IMR-90 (cell line): ENCODE measurements around the gene TRMT1. TPM values are rescaled to one million over a fixed set of nuclear protein-coding genes. Genes with fewer than 3 reads are reported as not detected.

Source experiments
- ATAC-seq: fragments of 200-7000 bp; cut with Tn5 transposase; 2 replicates; pipeline ENCODE4 v1.9.1; 2020; ENCODE audit warnings: low read depth, mild to moderate bottlenecking, moderate library complexity
- BruUV-seq: library from RNA; stranded (reverse); fragments of 400-500 nt; replicated peaks from 2 replicates; lab custom pipeline; 2021; lab: Mats Ljungman, UMichigan
- CTCF ChIA-PET: fragments of 300-600 bp; formaldehyde crosslinking; extraction: SDS; loops from one replicate; lab custom pipeline; 2021; ENCODE audit warnings: antibody characterized with exemption; lab: Yijun Ruan, JAX
- POLR2A ChIA-PET: fragments of 300-600 bp; sonication (Branson Sonifier 250); formaldehyde crosslinking; loops from one replicate; lab custom pipeline; 2022; ENCODE audit warnings: antibody characterized with exemption; ENCODE audit not compliant: unreplicated experiment; lab: Charles Lee
- DNase-seq: peaks from one replicate; pipeline ENCODE4 v3.0.0; 2013
- H2AFZ ChIP-seq: replicated peaks from 2 replicates; pipeline ENCODE3; 2013; ENCODE audit warnings: low read length, mild to moderate bottlenecking; ENCODE audit not compliant: poor library complexity
- H2AK5ac ChIP-seq: 2 replicates; pipeline ENCODE4 v1.6.1; 2013; ENCODE audit warnings: low read depth, low read length, inconsistent platforms
- H2AK9ac ChIP-seq: replicated peaks from 2 replicates; pipeline ENCODE3; 2013; ENCODE audit warnings: mild to moderate bottlenecking, low read depth, low read length, moderate library complexity; ENCODE audit not compliant: poor library complexity
- H2BK120ac ChIP-seq: 2 replicates; pipeline ENCODE4 v1.6.1; 2013; ENCODE audit warnings: low read depth, low read length, inconsistent platforms
- H2BK15ac ChIP-seq: 3 replicates; pipeline ENCODE4 v1.6.1; 2013; ENCODE audit warnings: low read depth, low read length, inconsistent platforms
- H2BK20ac ChIP-seq: 2 replicates; pipeline ENCODE4 v1.6.1; 2013; ENCODE audit warnings: low read depth, mild to moderate bottlenecking, inconsistent platforms, low read length, moderate library complexity
- H2BK5ac ChIP-seq: 2 replicates; pipeline ENCODE4 v1.6.1; 2013; ENCODE audit warnings: mild to moderate bottlenecking, low read depth, low read length, inconsistent platforms; ENCODE audit not compliant: poor library complexity, severe bottlenecking
- H3K14ac ChIP-seq: replicated peaks from 2 replicates; pipeline ENCODE4 v1.6.1; 2013; ENCODE audit warnings: low read depth, low read length, inconsistent platforms
- H3K18ac ChIP-seq: 2 replicates; pipeline ENCODE4 v1.6.1; 2013; ENCODE audit warnings: low read depth, low read length, control low read depth
- H3K23ac ChIP-seq: 2 replicates; pipeline ENCODE4 v1.6.1; 2013; ENCODE audit warnings: low read depth, low read length, inconsistent platforms
- H3K27ac ChIP-seq: 2 replicates; pipeline ENCODE4 v1.5.1; 2013; ENCODE audit warnings: mild to moderate bottlenecking, control low read depth, low read length; ENCODE audit not compliant: insufficient read depth
- H3K27me3 ChIP-seq: 2 replicates; pipeline ENCODE4 v1.6.1; 2013; ENCODE audit warnings: low read length; ENCODE audit not compliant: control insufficient read depth, insufficient read depth
- H3K36me3 ChIP-seq: 2 replicates; pipeline ENCODE4 v1.6.1; 2013; ENCODE audit warnings: low read length, mixed read lengths; ENCODE audit not compliant: control insufficient read depth, insufficient read depth
- H3K4ac ChIP-seq: 2 replicates; pipeline ENCODE4 v1.6.1; 2013; ENCODE audit warnings: low read depth, low read length, inconsistent platforms
- H3K4me1 ChIP-seq: 2 replicates; pipeline ENCODE4 v1.6.1; 2013; ENCODE audit warnings: low read length, mixed read lengths; ENCODE audit not compliant: control insufficient read depth, insufficient read depth
- H3K4me2 ChIP-seq: 2 replicates; pipeline ENCODE4 v1.6.1; 2013; ENCODE audit warnings: low read depth, mild to moderate bottlenecking, control low read depth, low read length, moderate library complexity
- H3K4me3 ChIP-seq: 2 replicates; pipeline ENCODE4 v1.5.1; 2013; ENCODE audit warnings: low read depth, mild to moderate bottlenecking, control low read depth, low read length, moderate library complexity; ENCODE audit not compliant: insufficient read depth
- H3K56ac ChIP-seq: 2 replicates; pipeline ENCODE4 v1.6.1; 2013; ENCODE audit warnings: low read length, inconsistent platforms; ENCODE audit not compliant: insufficient read depth; ENCODE audit errors: extremely low read depth
- H3K79me1 ChIP-seq, 2 experiments: 2 replicates each; pipeline ENCODE4 v1.6.1; 2013; ENCODE audit warnings: low read length in 2 of 2, inconsistent platforms in 1 of 2, low read depth in 1 of 2
- H3K9ac ChIP-seq: 2 replicates; pipeline ENCODE4 v1.6.1; 2013; ENCODE audit warnings: low read depth, low read length, control low read depth
- H3K9me1 ChIP-seq: 2 replicates; pipeline ENCODE4 v1.6.1; 2013; ENCODE audit warnings: low read length, inconsistent platforms; ENCODE audit not compliant: insufficient read depth
- H3K9me3 ChIP-seq: 2 replicates; pipeline ENCODE4 v1.6.1; 2013; ENCODE audit warnings: low read length; ENCODE audit not compliant: control insufficient read depth, insufficient read depth
- H4K20me1 ChIP-seq: 2 replicates; pipeline ENCODE4 v1.6.1; 2013; ENCODE audit warnings: low read length, inconsistent platforms; ENCODE audit not compliant: insufficient read depth
- H4K5ac ChIP-seq: 2 replicates; pipeline ENCODE4 v1.6.1; 2013; ENCODE audit warnings: mild to moderate bottlenecking, low read depth, low read length, control low read depth
- H4K8ac ChIP-seq, 2 experiments: 2 replicates each; pipeline ENCODE4 v1.6.1; 2013; ENCODE audit warnings: low read depth in 2 of 2, low read length in 2 of 2, control low read depth in 1 of 2, inconsistent platforms in 1 of 2
- H4K91ac ChIP-seq: 2 replicates; pipeline ENCODE4 v1.6.1; 2013; ENCODE audit warnings: low read depth, low read length, inconsistent platforms; ENCODE audit not compliant: insufficient read depth
- CHD1 ChIP-seq: IDR thresholded peaks from 2 replicates; pipeline ENCODE4 v1.6.1; 2012; ENCODE audit warnings: low read depth, low read length, improper control_type of control experiment
- FOS ChIP-seq: fragments of 150-350 bp; IDR thresholded peaks from 2 replicates; pipeline ENCODE4 v1.6.1; 2016; ENCODE audit warnings: low read depth, low read length
- MAZ ChIP-seq: IDR thresholded peaks from 2 replicates; pipeline ENCODE4 v1.6.1; 2012; ENCODE audit warnings: low read depth, mild to moderate bottlenecking, low read length, improper control_type of control experiment, moderate library complexity, borderline replicate concordance
- NFE2L2 ChIP-seq: fragments of 150-350 bp; IDR thresholded peaks from 2 replicates; pipeline ENCODE4 v1.6.1; 2016; ENCODE audit warnings: low read depth, mild to moderate bottlenecking, low read length
- RAD21 ChIP-seq: IDR thresholded peaks from 2 replicates; pipeline ENCODE4 v1.6.1; 2012; ENCODE audit warnings: low read length, improper control_type of control experiment
- WGBS, 2 experiments: methylation state at CpG; one replicate each; pipeline versions ENCODE4 v1.1.5 to v1.1.7; 2013; ENCODE audit warnings: missing lambda C conversion rate in 2 of 2; ENCODE audit not compliant: insufficient read length in 1 of 2; ENCODE audit errors: extremely low coverage in 2 of 2; 5-methylcytosine and 5-hydroxymethylcytosine counted together
- dilution Hi-C: fragments of 300-500 bp; cut with HindIII; formaldehyde crosslinking; loops from one replicate; pipeline ENCODE4 v1.14.3; 2018; ENCODE audit warnings: low sequenced_read_pairs; ENCODE audit not compliant: unreplicated experiment
- in situ Hi-C: fragments of 300-500 bp; cut with MboI; formaldehyde crosslinking; loops from 3 replicates; pipeline ENCODE4 v1.14.3; 2019; ENCODE audit warnings: low sequenced_read_pairs, inconsistent platforms, mixed read lengths
- intact Hi-C: fragments of 100-400 bp; cut with micrococcal nuclease; formaldehyde crosslinking; loops from 2 replicates; pipeline ENCODE4 v1.10.0; 2022
- polyA plus RNA-seq, 3 experiments: library from polyadenylated mRNA; depleted of rRNA; stranded (reverse); fragments of >200 nt; gene quantifications; 2 replicates each; pipeline ENCODE4 v1.2.3, GENCODE V29; 2012; ENCODE audit warnings: low replicate concordance in 1 of 3
- total RNA-seq: library from RNA; depleted of rRNA; stranded (reverse); fragments of >200 nt; gene quantifications from 2 replicates; pipeline ENCODE4 v1.2.3, GENCODE V29; 2012
- TF ChIP-seq, protein P1 (sequence below): conservative IDR thresholded peaks from 2 replicates; pipeline ENCODE4 v1.5.1; 2012; ENCODE audit warnings: mild to moderate bottlenecking, low read depth, low read length, improper control_type of control experiment

Gene TRMT1
- total and polyA plus RNA-seq, 2 of the 4 experiments (the other 2 are of a cell fraction) = 28.3 to 56.0 TPM

DNA sequence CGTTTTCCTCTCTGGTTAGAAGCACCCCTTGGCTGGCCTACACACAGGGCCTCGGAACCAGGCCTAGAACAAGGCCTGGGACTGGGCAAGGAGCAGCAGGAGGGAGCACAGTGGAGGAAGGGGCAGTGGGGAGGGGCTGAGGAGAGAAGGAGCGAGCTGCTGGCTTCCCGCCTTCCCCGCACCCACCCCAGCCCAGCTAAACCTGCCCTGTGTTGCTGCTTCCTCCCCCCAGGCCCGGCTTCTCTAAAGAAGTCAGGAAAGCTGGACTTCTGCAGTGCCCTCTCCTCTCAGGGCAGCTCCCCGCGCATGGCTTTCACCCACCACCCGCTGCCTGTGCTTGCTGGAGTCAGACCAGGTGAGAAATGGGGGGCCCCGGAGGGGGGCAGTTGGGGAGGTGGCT lies 38.2 kb downstream of the TRMT1 start:
- dilution Hi-C loops (no loop called here), in situ Hi-C loops (no loop called here), intact Hi-C loops (no loop called here)
- H4K8ac ChIP-seq = no peak overlapping the region
- H3K4me3 ChIP-seq = no peak overlapping the region
- H2AK5ac ChIP-seq = no peak overlapping the region
- no peak overlapping the region for H3K27ac ChIP-seq
- POLR2A ChIA-PET = interaction anchor here (0.6 kb wide), 1 partner anchor 15 kb away, joined by 3 read pairs; no protein-coding TSS in a partner anchor
- CTCF ChIA-PET = interaction anchor here (1.7 kb wide), 1 partner anchor 17 kb away, joined by 6 read pairs; no protein-coding TSS in a partner anchor
- no peak overlapping the region for H3K4me2 ChIP-seq
- H4K5ac ChIP-seq = no peak overlapping the region
- H3K4ac ChIP-seq = no peak overlapping the region
- H3K23ac ChIP-seq = no peak overlapping the region
- BruUV-seq = no TSS peak
- peaks cover 38% of the 10 kb centered on the region for H3K4me1 ChIP-seq
- no CpG with 5 or more reads among the region's 10 CpGs for WGBS, 2 experiments
- H4K91ac ChIP-seq = no peak overlapping the region
- peak overlapping the region; percentile 27 for H2AFZ ChIP-seq
- peaks cover 4% of the 10 kb centered on the region for H3K9me1 ChIP-seq
- no peak overlapping the region for H2BK15ac ChIP-seq
- H3K79me1 ChIP-seq = peaks cover 0 to 25% of the 10 kb centered on the region in 2 experiments; a peak in 3 of 4 replicates
- H2AK9ac ChIP-seq = peak overlapping the region; percentile 47
- H2BK120ac ChIP-seq = no peak overlapping the region
- no peak overlapping the region for H2BK20ac ChIP-seq
- no peak overlapping the region for H3K56ac ChIP-seq
- no peak overlapping the region for H3K9ac ChIP-seq
- H3K9me3 ChIP-seq = no peaks in the 10 kb centered on the region
- no peak overlapping the region for H3K18ac ChIP-seq
- H3K27me3 ChIP-seq = no peaks in the 10 kb centered on the region
- H2BK5ac ChIP-seq = no peak overlapping the region
- H3K14ac ChIP-seq = no peak overlapping the region
- H4K20me1 ChIP-seq = peaks cover 8% of the 10 kb centered on the region; the same call in 1 of the 2 replicates
- ATAC-seq = no peak
- DNase-seq = no peak
- TF ChIP-seq, protein P1, sequence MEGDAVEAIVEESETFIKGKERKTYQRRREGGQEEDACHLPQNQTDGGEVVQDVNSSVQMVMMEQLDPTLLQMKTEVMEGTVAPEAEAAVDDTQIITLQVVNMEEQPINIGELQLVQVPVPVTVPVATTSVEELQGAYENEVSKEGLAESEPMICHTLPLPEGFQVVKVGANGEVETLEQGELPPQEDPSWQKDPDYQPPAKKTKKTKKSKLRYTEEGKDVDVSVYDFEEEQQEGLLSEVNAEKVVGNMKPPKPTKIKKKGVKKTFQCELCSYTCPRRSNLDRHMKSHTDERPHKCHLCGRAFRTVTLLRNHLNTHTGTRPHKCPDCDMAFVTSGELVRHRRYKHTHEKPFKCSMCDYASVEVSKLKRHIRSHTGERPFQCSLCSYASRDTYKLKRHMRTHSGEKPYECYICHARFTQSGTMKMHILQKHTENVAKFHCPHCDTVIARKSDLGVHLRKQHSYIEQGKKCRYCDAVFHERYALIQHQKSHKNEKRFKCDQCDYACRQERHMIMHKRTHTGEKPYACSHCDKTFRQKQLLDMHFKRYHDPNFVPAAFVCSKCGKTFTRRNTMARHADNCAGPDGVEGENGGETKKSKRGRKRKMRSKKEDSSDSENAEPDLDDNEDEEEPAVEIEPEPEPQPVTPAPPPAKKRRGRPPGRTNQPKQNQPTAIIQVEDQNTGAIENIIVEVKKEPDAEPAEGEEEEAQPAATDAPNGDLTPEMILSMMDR = no peak
- no peak for TF ChIP-seq NFE2L2
- no peak for TF ChIP-seq FOS
- no peak for TF ChIP-seq RAD21
- TF ChIP-seq CHD1 = no peak
- no peak for TF ChIP-seq MAZ
- peaks cover 54% of the 10 kb centered on the region for H3K36me3 ChIP-seq
